Measurements from ENCODE around the gene DNAJC4. TPM values are rescaled to one million over a fixed set of nuclear protein-coding genes. Genes with fewer than 3 reads are reported as not detected.

The DNAJC4 gene
- total RNA-seq, 1 donor, result 9.8 TPM

GRCh38 chr11:64252003-64252872 is 21.9 kb downstream of the DNAJC4 start:
- Histone ChIP-seq H4K20me1 (ENCODE audit: insufficient read depth, low read length) (no peaks in the 10 kb centered on the region), H3K27ac (ENCODE audit: low read depth, low read length) (peak overlapping the region; percentile 58), H3K4me3 (ENCODE audit: insufficient read depth, low read length) (peak overlapping the region; percentile 91), H3K27me3 (ENCODE audit: insufficient read depth, low read length) (no peaks in the 10 kb centered on the region), H3K4me1 (ENCODE audit: insufficient read depth, low read length) (peaks cover 7% of the 10 kb centered on the region), H3K79me2 (ENCODE audit: insufficient read depth, low read length) (peaks cover 30% of the 10 kb centered on the region), H2AFZ (ENCODE audit: low read length) (peak overlapping the region; percentile 63), H3K4me2 (ENCODE audit: insufficient read depth, low read length) (peak overlapping the region; percentile 98), H3K9me3 (ENCODE audit: low read depth, low read length) (no peaks in the 10 kb centered on the region), H3K36me3 (ENCODE audit: insufficient read depth, low read length) (peaks cover 20% of the 10 kb centered on the region)
- DNase-seq (ENCODE audit: insufficient read length, low spot score, missing footprints), result peak; percentile 99
- TF ChIP-seq CTCF (IDR thresholded peaks at IDR 0.05; ENCODE audit: extremely low read depth, low read depth, low read length), result peak; percentile 61

DNA sequence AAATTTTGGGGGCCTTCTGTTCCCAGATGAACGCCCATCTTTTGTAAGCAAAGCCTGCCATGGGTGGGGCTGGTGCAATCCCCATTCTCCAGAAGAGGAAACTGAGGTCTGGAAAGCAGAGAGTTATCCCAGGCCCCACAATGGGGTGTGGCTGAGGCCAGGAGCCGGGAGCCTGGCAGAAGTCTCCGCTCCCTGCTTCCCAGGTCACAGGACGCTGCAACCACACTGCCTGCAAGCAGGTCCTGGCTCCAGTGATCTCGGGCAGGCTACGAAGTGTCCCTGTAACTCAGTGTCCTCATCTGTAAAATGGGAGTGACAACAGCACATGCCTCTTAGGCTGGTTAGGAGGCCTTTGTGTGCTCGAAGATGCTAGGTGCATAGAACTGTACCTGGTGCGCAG is 22.7 kb downstream of the DNAJC4 start:
- H3K4me1 ChIP-seq (ENCODE audit: insufficient read depth, low read length), result peaks cover 7% of the 10 kb centered on the region
- peaks cover 22% of the 10 kb centered on the region for H3K36me3 ChIP-seq (ENCODE audit: insufficient read depth, low read length)
- DNase-seq (ENCODE audit: insufficient read length, low spot score, missing footprints), result peak; percentile 85
- no peak overlapping the region for H3K27ac ChIP-seq (ENCODE audit: low read depth, low read length)
- H2AFZ ChIP-seq (ENCODE audit: low read length), result no peak overlapping the region
- H3K27me3 ChIP-seq (ENCODE audit: insufficient read depth, low read length), result no peaks in the 10 kb centered on the region
- H4K20me1 ChIP-seq (ENCODE audit: insufficient read depth, low read length), result no peaks in the 10 kb centered on the region
- peak overlapping the region; percentile 98 for H3K4me2 ChIP-seq (ENCODE audit: insufficient read depth, low read length)
- TF ChIP-seq CTCF (IDR thresholded peaks at IDR 0.05; ENCODE audit: extremely low read depth, low read depth, low read length), result no peak
- no peak overlapping the region for H3K4me3 ChIP-seq (ENCODE audit: insufficient read depth, low read length)
- H3K9me3 ChIP-seq (ENCODE audit: low read depth, low read length), result no peaks in the 10 kb centered on the region
- H3K79me2 ChIP-seq (ENCODE audit: insufficient read depth, low read length), result peaks cover 30% of the 10 kb centered on the region

GRCh38 chr11:64253481-64253880 is 23.1 kb downstream of the DNAJC4 start:
- H3K4me2 ChIP-seq (ENCODE audit: insufficient read depth, low read length), result no peak overlapping the region
- H3K4me3 ChIP-seq (ENCODE audit: insufficient read depth, low read length), result no peak overlapping the region
- H2AFZ ChIP-seq (ENCODE audit: low read length), result no peak overlapping the region
- no peak for DNase-seq (ENCODE audit: insufficient read length, low spot score, missing footprints)
- TF ChIP-seq CTCF (IDR thresholded peaks at IDR 0.05; ENCODE audit: extremely low read depth, low read depth, low read length), result no peak
- H3K36me3 ChIP-seq (ENCODE audit: insufficient read depth, low read length), result peaks cover 22% of the 10 kb centered on the region
- no peaks in the 10 kb centered on the region for H3K27me3 ChIP-seq (ENCODE audit: insufficient read depth, low read length)
- peaks cover 30% of the 10 kb centered on the region for H3K79me2 ChIP-seq (ENCODE audit: insufficient read depth, low read length)
- no peaks in the 10 kb centered on the region for H3K9me3 ChIP-seq (ENCODE audit: low read depth, low read length)
- peaks cover 7% of the 10 kb centered on the region for H3K4me1 ChIP-seq (ENCODE audit: insufficient read depth, low read length)
- no peak overlapping the region for H3K27ac ChIP-seq (ENCODE audit: low read depth, low read length)
- no peaks in the 10 kb centered on the region for H4K20me1 ChIP-seq (ENCODE audit: insufficient read depth, low read length)

DNA sequence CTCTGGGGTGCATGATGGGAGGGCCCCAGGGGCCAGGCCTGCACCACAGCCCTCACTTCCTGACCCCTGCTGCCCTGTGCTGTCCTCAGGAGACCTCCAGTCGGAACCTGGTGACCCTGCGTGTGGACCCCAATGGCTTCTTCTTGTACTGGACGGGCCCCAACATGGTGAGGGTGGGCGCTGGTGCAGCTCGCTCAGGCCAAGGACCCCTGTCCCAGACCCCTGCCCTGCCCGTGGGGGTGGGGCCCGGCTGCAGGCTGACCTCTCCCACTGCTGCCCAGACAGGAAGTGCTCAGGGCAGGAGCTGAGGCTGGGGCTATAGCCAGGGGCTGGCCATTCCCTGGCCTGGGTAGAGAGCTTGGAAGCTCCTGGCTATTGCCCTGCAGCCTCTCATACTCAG is 24.0 kb downstream of the DNAJC4 start:
- DNase-seq (ENCODE audit: insufficient read length, low spot score, missing footprints), result no peak
- Histone ChIP-seq H3K9me3 (ENCODE audit: low read depth, low read length) (no peaks in the 10 kb centered on the region), H3K4me2 (ENCODE audit: insufficient read depth, low read length) (no peak overlapping the region), H3K27me3 (ENCODE audit: insufficient read depth, low read length) (no peaks in the 10 kb centered on the region), H3K79me2 (ENCODE audit: insufficient read depth, low read length) (peaks cover 30% of the 10 kb centered on the region), H3K36me3 (ENCODE audit: insufficient read depth, low read length) (peaks cover 23% of the 10 kb centered on the region), H3K27ac (ENCODE audit: low read depth, low read length) (no peak overlapping the region), H3K4me1 (ENCODE audit: insufficient read depth, low read length) (peaks cover 7% of the 10 kb centered on the region), H4K20me1 (ENCODE audit: insufficient read depth, low read length) (no peaks in the 10 kb centered on the region), H3K4me3 (ENCODE audit: insufficient read depth, low read length) (no peak overlapping the region), H2AFZ (ENCODE audit: low read length) (no peak overlapping the region)
- TF ChIP-seq CTCF (IDR thresholded peaks at IDR 0.05; ENCODE audit: extremely low read depth, low read depth, low read length), result no peak
